Activated naive CD4-positive, alpha-beta T cell treated with anti-CD3 and anti-CD28 coated beads, Interleukin-2, amount 50 U/mL, for 24 hours (primary cell): ENCODE results near the gene ZNF837.
A peak's percentile ranks its signal among the peaks of the same experiment; 100 is the strongest.
"Not testable (repeated sequence)": the region's sequence is repeated elsewhere in the genome, so short reads cannot be mapped to it uniquely, and the experiment has no call there.

ENCODE experiments used
- H3K27ac Mint-ChIP-seq: one replicate; pipeline ENCODE4 v1.8.0; 2021; ENCODE audit warnings: mild to moderate bottlenecking, mixed read lengths
- H3K27me3 Mint-ChIP-seq: one replicate; pipeline ENCODE4 v1.8.0; 2021; ENCODE audit warnings: mixed read lengths
- H3K36me3 Mint-ChIP-seq: one replicate; pipeline ENCODE4 v1.8.0; 2021; ENCODE audit warnings: mixed read lengths
- H3K4me1 Mint-ChIP-seq: one replicate; pipeline ENCODE4 v1.8.0; 2021; ENCODE audit warnings: mixed read lengths
- H3K4me3 Mint-ChIP-seq: one replicate; pipeline ENCODE4 v1.8.0; 2021; ENCODE audit warnings: mild to moderate bottlenecking, mixed read lengths
- H3K9me3 Mint-ChIP-seq: one replicate; pipeline ENCODE4 v1.8.0; 2021; ENCODE audit warnings: mixed read lengths

Gene ZNF837

GRCh38 chr19:58380662-58381459 lies at the start of gene ZNF837:
Gene ZNF837, minus strand, starts transcription at chr19:58381030. Its CDS starts 11,698 bp downstream, at chr19:58369332.
- no peaks in the 10 kb centered on the region for H3K36me3 Mint-ChIP-seq
- no peaks in the 10 kb centered on the region for H3K9me3 Mint-ChIP-seq
- peaks cover 26% of the 10 kb centered on the region for H3K4me1 Mint-ChIP-seq
- peak within 1 kb of the TSS; percentile 95 for H3K4me3 Mint-ChIP-seq
- peak within 1 kb of the TSS; percentile 97 for H3K27ac Mint-ChIP-seq
- no peaks in the 10 kb centered on the region for H3K27me3 Mint-ChIP-seq

DNA sequence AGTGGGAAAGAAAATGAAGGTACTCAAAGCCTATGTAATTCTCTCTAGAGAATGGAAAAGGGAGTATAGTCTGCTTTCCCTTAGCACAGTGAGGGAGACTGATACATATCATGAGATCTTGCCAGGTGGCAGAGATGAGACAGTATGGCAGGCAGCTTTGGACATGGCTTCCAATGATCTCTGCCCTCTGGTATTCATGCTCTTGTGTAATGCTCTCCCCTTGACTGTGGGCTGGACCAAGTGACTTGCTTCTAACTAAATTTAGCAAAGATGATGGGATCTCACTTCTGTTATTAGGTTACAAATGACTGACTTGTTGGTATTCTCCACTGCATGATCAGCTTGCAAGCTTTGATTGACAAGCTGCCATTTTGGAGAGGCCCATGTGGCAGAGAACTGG lies 48.9 kb upstream of the ZNF837 start:
- H3K9me3 Mint-ChIP-seq: peaks cover 5% of the 10 kb centered on the region
- no peak overlapping the region for H3K27ac Mint-ChIP-seq
- H3K27me3 Mint-ChIP-seq: no peaks in the 10 kb centered on the region
- no peak overlapping the region for H3K4me3 Mint-ChIP-seq
- H3K4me1 Mint-ChIP-seq: no peaks in the 10 kb centered on the region
- peaks cover 28% of the 10 kb centered on the region for H3K36me3 Mint-ChIP-seq

- Mint-ChIP-seq H3K27me3 (no peaks in the 10 kb centered on the region), H3K4me1 (no peaks in the 10 kb centered on the region), H3K36me3 (peaks cover 20% of the 10 kb centered on the region), H3K27ac (no peak overlapping the region), H3K4me3 (no peak overlapping the region), H3K9me3 (peaks cover 5% of the 10 kb centered on the region)
Observed at GRCh38 chr19:58428617-58429016, 47.8 kb upstream of the ZNF837 start.

DNA sequence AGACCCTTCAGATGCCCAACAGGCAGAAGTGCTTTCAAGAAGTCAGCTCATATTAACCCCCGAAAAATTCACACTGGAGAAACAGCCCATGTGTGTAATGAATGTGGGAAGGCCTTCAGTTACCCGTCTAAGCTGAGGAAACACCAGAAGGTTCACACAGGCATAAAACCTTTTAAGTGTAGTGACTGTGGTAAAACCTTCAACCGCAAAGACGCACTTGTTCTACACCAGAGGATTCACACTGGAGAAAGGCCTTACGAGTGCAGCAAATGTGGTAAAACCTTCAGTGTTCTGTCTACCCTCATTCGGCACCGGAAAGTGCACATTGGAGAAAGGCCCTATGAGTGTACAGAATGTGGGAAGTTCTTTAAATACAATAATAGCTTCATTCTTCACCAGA lies 36.2 kb upstream of the ZNF837 start:
- H3K9me3 Mint-ChIP-seq: no peaks in the 10 kb centered on the region
- no peak overlapping the region for H3K4me3 Mint-ChIP-seq
- H3K36me3 Mint-ChIP-seq: peaks cover 27% of the 10 kb centered on the region
- H3K27me3 Mint-ChIP-seq: no peaks in the 10 kb centered on the region
- no peaks in the 10 kb centered on the region for H3K4me1 Mint-ChIP-seq
- no peak overlapping the region for H3K27ac Mint-ChIP-seq

GRCh38 chr19:58416604-58417003 lies 35.8 kb upstream of the ZNF837 start:
- Mint-ChIP-seq H3K27me3 (no peaks in the 10 kb centered on the region), H3K4me3 (no peak overlapping the region), H3K9me3 (no peaks in the 10 kb centered on the region), H3K4me1 (no peaks in the 10 kb centered on the region), H3K27ac (no peak overlapping the region), H3K36me3 (peaks cover 27% of the 10 kb centered on the region)

DNA sequence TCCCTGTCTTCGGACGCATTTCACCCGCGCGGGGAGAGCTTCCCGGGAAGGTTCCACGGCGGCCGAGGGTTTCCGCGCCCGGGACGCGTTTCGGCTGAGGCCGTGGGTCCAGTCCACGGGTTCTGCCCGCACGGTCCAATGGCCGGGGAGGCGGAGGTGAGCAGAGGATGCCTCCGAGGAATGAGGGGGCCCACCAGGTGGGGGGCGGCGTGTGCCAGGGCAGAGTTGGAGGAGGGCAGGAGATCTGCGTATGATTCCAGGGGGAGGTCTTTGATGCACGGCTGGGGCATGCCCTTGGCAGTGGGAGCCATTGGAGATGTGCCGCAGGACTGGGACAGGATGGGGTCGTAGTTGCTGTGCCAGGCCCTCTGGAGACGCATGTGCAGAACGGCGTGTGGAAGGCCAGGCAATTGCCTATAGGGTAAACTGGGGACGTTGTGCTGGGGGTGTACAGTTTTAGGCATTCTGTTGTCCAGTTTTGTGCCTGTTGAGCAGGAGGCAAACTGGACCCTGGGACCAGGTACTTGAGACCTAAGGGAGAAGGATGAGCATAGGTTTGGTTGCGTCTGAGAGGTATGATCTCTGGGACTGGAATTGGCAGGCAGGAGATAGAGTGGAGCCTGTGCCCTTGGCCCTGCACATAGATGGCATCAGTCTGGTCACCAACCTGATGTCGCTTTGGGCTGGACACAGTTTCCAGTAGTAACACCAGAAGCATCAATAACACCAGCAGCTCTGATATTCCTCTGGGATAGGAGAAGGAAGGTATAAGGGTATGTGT lies 28.4 kb upstream of the ZNF837 start:
- Mint-ChIP-seq H3K27ac (peak overlapping the region; percentile 25), H3K4me3 (peak overlapping the region; percentile 98), H3K4me1 (peaks cover 28% of the 10 kb centered on the region), H3K27me3 (no peaks in the 10 kb centered on the region), H3K36me3 (peaks cover 5% of the 10 kb centered on the region), H3K9me3 (no peaks in the 10 kb centered on the region)

- H3K4me1 Mint-ChIP-seq: peaks cover 28% of the 10 kb centered on the region
- H3K27me3 Mint-ChIP-seq: no peaks in the 10 kb centered on the region
- no peaks in the 10 kb centered on the region for H3K9me3 Mint-ChIP-seq
- peak within 1 kb of the TSS; percentile 98 for H3K4me3 Mint-ChIP-seq
- peaks cover 5% of the 10 kb centered on the region for H3K36me3 Mint-ChIP-seq
- peak within 1 kb of the TSS; percentile 96 for H3K27ac Mint-ChIP-seq
Observed at GRCh38 chr19:58408152-58409009, 27.6 kb upstream of the ZNF837 start, which contains the start of gene ZNF584. Gene ZNF584, plus strand, starts transcription at chr19:58408649. Its CDS starts 499 bp downstream, at chr19:58409148.

DNA sequence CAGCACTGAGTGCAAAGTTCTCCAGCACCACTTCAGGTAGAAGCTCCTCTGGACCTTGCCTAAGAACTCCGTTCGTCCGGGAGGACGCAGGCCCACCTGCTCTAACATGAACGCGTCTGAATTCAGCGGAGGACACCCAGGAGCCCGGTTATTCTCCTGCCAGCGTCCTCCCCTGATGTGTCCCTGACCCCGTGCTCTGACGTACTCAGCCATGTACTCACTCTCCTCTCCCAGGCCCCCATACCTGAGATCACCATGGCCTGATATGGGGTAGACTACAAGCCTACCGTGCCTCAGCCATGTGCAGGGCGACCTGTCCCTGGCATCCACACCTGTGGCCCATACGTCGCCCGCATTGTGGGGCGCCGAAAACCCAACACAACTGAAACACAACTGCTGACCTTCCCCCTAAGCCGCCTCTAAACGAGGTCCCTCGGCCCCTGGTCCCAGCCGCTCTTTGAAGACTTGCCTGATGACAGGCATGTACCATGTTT lies 26.9 kb upstream of the ZNF837 start:
- no peaks in the 10 kb centered on the region for H3K9me3 Mint-ChIP-seq
- peak overlapping the region; percentile 96 for H3K27ac Mint-ChIP-seq
- H3K27me3 Mint-ChIP-seq: no peaks in the 10 kb centered on the region
- H3K36me3 Mint-ChIP-seq: peaks cover 3% of the 10 kb centered on the region
- H3K4me3 Mint-ChIP-seq: peak overlapping the region; percentile 98
- H3K4me1 Mint-ChIP-seq: peaks cover 32% of the 10 kb centered on the region

GRCh38 chr19:58406818-58407657 lies 26.2 kb upstream of the ZNF837 start:
- peak overlapping the region; percentile 96 for H3K27ac Mint-ChIP-seq
- H3K9me3 Mint-ChIP-seq: no peaks in the 10 kb centered on the region

DNA sequence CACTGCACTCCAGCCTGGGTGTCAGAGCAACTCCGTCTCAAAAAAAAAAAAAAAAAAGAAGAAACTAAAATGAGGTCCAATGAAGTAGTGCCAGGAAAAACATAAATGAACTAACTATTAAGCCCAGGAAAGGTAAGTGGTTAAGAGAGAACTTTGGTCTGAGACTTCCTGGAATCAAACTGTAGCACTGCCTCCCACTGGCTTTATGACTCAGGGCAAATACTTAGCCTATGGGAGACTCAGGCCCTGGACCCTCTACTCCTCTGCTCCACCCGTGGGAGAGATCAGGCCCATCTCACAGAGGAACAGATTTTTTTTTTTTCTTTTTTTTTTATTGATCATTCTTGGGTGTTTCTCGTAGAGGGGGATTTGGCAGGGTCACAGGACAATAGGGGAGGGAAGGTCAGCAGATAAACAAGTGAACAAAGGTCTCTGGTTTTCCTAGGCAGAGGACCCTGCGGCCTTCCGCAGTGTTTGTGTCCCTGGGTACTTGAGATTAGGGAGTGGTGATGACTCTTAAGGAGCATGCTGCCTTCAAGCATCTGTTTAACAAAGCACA lies 23.2 kb upstream of the ZNF837 start:
- not testable (repeated sequence) for H3K4me3 Mint-ChIP-seq, H3K9me3 Mint-ChIP-seq

More at GRCh38 chr19:58406818-58407657, 26.2 kb upstream of the ZNF837 start:
- Mint-ChIP-seq H3K4me3 (peak overlapping the region; percentile 98), H3K4me1 (peaks cover 32% of the 10 kb centered on the region), H3K36me3 (no peaks in the 10 kb centered on the region), H3K27me3 (no peaks in the 10 kb centered on the region)

DNA sequence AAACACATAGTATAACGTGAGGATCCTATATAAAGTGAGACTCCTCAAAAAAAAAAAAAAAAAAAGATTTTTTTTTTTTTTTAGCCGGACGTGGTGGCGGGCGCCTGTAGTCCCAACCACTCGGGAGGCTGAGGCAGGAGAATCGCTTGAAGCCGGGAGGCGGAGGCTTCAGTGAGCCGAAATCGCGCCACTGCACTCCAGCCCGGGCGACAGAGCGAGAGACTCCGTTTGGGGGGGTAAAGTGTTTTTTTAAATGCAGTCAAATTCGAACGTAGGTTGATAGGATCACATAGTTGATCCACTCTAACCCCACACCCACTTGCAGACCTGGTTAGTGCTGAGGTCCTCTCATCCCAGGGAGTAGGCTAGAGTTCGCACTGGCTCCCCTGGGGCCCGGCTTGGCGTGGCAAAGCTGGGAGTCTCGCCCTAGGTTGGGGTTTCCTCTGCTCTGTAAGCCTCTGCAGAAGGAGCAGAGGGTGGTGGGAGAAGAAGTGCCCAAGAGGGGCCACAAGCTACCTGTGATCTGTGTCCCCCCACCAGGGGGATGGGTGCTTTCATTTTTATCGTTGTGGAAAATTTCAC lies 21.1 kb upstream of the ZNF837 start:
- Mint-ChIP-seq H3K27me3 (peaks cover 1% of the 10 kb centered on the region), H3K36me3 (no peaks in the 10 kb centered on the region), H3K27ac (no peak overlapping the region), H3K9me3 (no peaks in the 10 kb centered on the region), H3K4me3 (peak overlapping the region; percentile 86), H3K4me1 (peaks cover 25% of the 10 kb centered on the region)

More for the DNA sequence above, 23.2 kb upstream of the ZNF837 start:
- not testable (repeated sequence) for H3K36me3 Mint-ChIP-seq, H3K27me3 Mint-ChIP-seq, H3K27ac Mint-ChIP-seq
- peaks cover 36% of the 10 kb centered on the region for H3K4me1 Mint-ChIP-seq

DNA sequence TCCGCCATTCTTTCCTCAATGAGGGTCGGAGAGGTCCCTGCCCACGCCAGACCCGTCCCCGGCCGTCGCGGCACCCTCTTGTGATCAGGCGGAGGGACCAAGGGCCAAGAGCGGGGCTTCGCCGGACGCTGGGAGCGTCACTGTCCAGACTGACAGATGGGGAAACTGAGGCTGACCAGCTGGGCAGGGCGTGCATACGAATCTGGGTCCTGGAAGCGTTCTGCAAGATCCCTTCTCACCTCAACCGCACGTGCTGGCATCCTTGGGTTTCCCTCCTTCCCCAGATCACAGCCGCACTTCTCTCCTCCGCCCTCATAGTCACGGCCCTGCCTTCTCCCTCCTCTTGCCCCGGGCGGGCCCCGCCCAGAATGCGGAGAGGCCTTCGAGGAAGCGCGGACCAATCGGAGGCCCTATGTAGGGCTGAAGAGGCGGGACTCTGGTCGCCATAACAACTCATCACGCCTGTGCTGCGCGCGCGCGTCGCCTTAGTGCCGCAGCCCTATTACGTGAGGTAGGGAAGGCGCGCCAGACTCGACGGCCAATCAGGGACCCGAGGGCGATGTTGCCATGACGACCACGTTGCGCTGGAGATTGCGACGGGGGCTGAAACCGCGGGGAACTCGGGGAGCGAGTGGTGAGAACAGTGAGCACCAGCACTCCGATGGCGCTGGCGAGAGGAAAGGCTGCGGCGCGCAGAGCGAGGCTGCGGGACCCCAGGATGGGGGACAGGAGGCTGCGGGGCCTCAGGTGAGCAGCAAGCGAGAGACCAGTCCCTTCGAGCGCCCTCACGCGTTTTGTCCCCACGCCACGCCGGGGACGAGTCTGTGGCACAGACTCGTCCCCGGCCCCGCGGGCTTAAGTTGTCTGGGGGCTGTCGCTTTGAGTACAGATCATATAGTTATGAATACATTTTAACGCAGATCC lies 20.3 kb upstream of the ZNF837 start:
- Mint-ChIP-seq H3K36me3 (no peaks in the 10 kb centered on the region), H3K27ac (peak overlapping the region; percentile 71), H3K27me3 (peaks cover 1% of the 10 kb centered on the region), H3K4me1 (peaks cover 18% of the 10 kb centered on the region), H3K4me3 (peak overlapping the region; percentile 86), H3K9me3 (no peaks in the 10 kb centered on the region)

DNA sequence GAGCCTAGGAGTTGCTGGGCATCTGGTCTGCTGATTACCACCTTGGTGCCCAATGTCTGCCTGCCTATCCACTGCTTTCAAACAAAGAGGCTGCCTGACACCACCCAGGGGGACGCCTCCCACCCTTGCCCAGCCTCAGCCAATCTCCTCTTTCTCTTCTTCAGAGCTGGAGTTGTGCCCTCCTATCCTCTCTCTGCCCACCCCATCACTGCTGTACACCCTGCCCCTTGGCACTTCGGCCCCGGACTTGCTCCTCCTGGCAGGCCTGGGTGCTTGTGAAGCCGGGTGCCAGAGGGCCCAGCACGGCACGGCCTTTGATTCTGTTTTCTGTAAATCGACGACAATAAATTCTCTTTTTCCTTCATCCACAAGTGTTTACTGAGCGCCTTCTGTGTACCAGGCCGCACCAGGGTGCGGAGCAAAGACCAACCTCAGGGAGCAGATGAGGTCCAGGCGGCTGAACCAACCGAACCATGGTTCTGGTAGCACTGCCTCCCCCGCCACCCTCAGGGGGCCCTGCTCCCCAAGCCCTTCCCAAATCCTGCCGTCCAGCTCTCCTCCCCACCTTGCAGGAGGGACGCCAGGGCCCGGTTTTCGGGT lies 19.6 kb upstream of the ZNF837 start:
- H3K27ac Mint-ChIP-seq: no peak overlapping the region
- peaks cover 1% of the 10 kb centered on the region for H3K27me3 Mint-ChIP-seq
- H3K36me3 Mint-ChIP-seq: peaks cover 2% of the 10 kb centered on the region
- H3K4me3 Mint-ChIP-seq: peak overlapping the region; percentile 86
- H3K9me3 Mint-ChIP-seq: no peaks in the 10 kb centered on the region
- peaks cover 20% of the 10 kb centered on the region for H3K4me1 Mint-ChIP-seq
